ENCODE measurements around the gene ERC2.

Gene ERC2

GRCh38 chr3:55500555-55501330, 967.5 kb downstream of the ERC2 start:
- DNase-seq, result no peak

DNA sequence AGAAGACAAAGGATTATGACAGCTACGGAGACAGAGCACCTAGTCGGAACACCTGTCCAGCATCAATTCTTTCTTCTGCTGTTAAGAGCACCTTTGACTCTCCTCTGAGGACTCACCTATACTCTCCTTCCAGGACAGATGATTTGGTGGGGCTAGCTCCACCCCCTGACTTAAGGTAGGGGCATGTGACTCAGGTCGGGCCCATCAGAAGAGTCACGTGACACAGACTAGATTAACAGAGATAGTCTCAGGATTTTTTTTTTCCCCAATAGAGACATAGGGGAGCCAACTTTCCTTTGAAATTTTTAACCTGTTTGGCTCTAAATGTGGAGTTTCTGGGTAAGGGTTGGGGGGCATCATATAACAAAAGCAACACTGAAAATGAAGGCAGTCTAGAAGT, 969.7 kb downstream of the ERC2 start:
- no peak for DNase-seq

DNA sequence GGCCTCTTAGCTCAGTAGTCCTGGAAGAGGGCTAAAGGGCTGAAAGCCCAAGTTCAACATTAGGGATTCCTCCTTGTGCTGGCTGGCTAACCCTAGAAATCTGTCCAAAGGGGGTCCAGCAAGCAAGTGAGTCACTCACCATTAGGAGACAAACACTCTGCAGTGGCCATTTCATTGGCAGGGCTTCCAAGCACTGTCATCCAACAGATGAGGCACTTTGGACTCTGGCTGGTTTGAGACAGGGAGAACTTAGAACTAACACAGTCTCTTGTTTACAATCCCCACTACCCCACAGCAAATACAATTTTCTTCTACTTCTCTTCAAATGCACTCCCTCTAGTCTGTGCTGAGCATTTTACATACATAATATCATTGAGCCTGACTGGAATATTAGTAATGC, 971.0 kb downstream of the ERC2 start:
- no peak for DNase-seq

DNA sequence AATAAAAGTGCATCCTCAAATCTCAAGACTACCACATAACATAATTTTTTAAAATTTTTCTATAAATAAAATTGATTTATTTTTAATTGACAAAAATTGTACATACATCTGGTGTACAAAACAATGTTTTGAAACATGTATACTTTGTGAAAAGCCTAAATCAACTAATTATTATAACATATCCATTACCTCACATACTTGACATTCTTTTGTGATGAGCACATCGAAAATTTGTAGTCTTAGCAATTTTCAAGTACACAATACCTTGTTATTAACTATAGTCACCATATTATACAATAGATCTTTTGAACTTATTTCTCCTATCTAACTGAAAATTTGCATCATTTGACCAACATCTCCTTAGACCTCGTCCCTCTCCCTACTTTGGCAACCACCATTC, 973.3 kb downstream of the ERC2 start:
- DNase-seq, result no peak

DNA sequence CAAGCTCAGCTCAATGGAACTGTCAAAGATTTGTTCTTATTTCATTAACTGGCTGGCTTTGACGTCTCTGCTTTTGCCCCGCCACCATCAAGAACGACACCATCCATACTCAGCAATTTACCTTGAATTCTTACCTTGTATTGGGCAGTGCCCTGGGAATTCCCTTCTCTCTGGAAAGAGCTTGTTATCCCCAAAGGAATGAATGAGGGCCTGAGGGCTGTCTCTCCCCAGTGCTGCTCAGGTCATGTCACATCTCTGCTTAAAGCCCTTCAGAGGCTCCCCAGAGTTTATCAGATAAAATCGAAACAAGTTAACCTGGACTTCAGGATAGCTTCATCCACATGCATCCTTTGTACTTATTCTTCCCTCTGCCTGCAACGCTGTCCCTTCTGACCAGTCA, 975.3 kb downstream of the ERC2 start:
- DNase-seq, result no peak

- no peak for DNase-seq
Measured at GRCh38 chr3:55491296-55491816, 976.9 kb downstream of the ERC2 start.

GRCh38 chr3:55490276-55490913, 977.9 kb downstream of the ERC2 start:
- DNase-seq, result no peak

- DNase-seq, result no peak
Measured at GRCh38 chr3:55489798-55490132, 978.5 kb downstream of the ERC2 start.

DNA sequence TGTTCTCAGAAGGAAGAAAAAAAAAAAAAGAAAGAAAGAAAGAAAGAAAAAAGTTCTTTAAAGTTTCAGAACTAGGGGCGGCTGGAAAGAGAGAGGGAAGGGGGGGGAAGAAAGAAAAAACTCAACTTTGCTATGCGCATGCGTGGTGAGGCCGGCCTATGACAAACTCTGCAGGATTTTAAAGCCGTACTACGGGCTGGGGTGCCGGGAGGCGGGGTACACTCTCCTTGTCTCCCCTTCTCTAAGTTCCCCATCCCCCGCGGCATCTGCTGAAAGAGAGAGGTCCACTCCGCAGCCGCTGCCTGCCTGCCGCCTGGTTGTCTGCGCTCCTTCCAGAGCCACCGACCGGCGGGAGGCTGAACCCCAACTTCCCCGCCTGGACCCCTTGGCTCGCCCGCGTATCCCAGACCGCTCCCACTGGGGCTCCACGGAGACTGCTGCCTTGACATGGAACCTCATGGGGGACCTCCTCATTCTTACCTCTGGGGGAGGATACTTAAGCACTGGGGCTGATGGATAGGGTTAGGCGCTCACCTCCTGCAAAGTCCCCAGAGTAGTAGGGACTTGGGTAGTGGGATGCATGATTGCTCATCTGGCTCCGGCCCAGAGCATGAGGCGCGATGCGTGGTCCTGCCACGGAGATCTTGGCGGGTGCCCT, 979.7 kb downstream of the ERC2 start:
- DNase-seq, result no peak

GRCh38 chr3:55487381-55488241, 980.7 kb downstream of the ERC2 start:
- DNase-seq, result no peak

DNA sequence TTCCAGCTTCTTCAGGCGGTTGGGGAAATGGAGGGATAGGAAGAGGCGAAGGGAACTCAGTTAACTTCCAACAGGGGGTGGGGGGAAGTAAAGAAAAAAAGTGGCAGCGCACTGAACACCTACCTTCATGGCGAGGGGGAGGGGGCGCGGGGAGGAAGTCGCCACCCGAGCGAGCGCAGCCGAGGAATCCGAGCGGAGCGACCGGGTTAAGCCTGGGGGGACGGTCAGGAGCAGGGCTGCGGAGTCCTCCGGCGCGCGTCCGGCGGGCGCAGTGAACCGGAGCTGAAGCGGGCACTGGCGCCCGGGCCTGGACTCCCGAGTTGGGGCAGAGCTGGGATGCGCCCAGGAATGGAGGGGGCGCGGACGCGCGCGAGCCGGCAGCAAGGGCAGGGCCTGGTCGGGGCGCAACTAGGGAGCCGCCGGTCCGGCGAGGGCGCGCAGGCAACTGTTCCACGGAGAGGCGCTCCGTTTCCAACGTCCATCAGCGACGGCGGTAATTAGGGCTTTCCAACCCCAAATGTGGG, 981.3 kb downstream of the ERC2 start, which contains the start of gene WNT5A:
Gene WNT5A, minus strand, starts transcription at position 450 of the 524 bp plus-strand sequence. Its CDS starts 321 bp downstream, at position 129.
- DNase-seq, result no peak

DNA sequence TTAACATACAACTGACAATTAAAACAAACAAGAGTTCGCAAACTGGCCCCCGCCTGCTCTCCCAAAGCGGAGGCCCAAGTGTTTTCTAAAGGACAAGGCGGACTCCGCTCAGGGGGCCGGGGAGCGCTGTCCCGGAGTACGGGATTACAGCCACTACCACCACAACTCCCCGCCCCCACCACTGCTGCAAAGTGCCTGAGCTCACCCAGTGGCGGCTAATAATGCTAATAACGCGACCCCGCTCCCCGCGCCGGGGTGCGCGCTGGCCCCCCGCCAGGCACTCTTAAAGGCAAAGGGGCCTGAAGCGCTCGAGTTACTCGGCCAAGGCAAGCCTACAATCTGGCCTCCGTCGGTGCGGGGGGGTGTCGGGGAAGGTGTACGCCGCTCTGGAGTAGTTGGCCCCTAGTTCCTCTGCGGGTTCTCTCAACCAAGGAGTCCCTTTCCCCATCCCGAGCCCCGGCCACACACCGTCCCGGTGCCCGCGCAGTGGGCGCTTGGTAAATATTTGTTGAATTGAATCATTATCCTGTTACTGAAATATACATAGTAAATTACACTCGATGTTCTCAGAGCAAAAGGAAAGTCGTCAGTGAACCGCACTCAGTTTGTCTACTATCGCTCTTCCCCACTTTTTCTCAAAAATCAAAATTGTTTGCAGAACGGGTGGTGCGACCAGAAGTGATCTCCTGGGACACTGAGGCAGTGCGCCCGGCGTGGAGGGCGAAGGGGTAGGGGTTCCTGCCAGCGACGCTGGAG, 982.0 kb downstream of the ERC2 start:
- DNase-seq, result no peak

- no peak for DNase-seq
Measured at GRCh38 chr3:55484801-55485791, 983.2 kb downstream of the ERC2 start.

DNA sequence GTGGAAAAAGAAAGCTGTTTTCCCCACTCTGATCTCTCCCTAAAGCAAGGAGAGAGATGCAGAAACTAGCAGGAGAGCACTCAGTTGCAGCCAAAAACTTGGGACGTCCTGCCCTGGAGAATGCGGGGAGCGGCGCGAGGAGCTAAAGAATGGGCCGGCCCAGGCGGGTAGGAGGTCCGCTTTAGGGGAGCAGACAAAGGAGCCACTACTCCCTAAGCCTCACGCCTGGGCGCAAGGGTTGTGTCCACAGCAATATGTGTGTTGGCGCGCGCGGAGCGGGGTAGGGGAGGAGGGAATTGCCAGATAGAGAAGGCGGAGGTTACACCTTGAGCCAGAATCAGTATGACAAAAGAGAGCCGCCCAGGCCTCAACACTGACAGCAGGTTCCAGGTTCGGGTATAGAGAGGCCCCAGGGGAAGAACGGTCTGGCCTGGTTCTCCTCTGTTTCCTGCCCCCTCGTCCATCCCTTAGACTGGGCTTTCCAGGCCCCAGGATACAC, 984.0 kb downstream of the ERC2 start:
- no peak for DNase-seq

- DNase-seq, result no peak
Measured at GRCh38 chr3:55483196-55484095, 984.8 kb downstream of the ERC2 start.

- no peak for DNase-seq
Measured at GRCh38 chr3:55482496-55483195, 985.6 kb downstream of the ERC2 start.

- DNase-seq, result no peak
Measured at GRCh38 chr3:55481744-55482495, 986.3 kb downstream of the ERC2 start.

All from CD4-positive, alpha-beta T cell treated with Interleukin-17A for 4 hours (primary cell).